ENCODE results near the gene SUCNR1. TPM values are rescaled to one million over a fixed set of nuclear protein-coding genes. Genes with fewer than 3 reads are reported as not detected.

The SUCNR1 gene, protein sequence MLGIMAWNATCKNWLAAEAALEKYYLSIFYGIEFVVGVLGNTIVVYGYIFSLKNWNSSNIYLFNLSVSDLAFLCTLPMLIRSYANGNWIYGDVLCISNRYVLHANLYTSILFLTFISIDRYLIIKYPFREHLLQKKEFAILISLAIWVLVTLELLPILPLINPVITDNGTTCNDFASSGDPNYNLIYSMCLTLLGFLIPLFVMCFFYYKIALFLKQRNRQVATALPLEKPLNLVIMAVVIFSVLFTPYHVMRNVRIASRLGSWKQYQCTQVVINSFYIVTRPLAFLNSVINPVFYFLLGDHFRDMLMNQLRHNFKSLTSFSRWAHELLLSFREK
- total RNA-seq (2022; extraction: Qiagen RNA extraction; ENCODE audit: low read depth) = 0.09 to 0.17 TPM (median 0.13 TPM) in 4 of 5 replicates, not detected in the other

GRCh38 chr3:151873398-151873797, at the start of gene SUCNR1:
SUCNR1 (plus strand) TSS chr3:151873643; CDS start chr3:151879893, 6,250 bp downstream.

Other genes with a start within 250 kb of the SUCNR1 start
- gene AADACL2, start 139.7 kb upstream of the SUCNR1 start, total RNA-seq (2022; extraction: Qiagen RNA extraction; ENCODE audit: low read depth) = not detected in 5 replicates
- 13.0 to 20.7 TPM (median 16.7 TPM) in 5 replicates for gene AADAC, start 59.5 kb upstream of the SUCNR1 start, total RNA-seq (2022; extraction: Qiagen RNA extraction; ENCODE audit: low read depth)

Data from A549 treated with RU486 at 1 μM for 4 hours (cell line).